Measurements from ENCODE around the gene REV3L.

DNA sequence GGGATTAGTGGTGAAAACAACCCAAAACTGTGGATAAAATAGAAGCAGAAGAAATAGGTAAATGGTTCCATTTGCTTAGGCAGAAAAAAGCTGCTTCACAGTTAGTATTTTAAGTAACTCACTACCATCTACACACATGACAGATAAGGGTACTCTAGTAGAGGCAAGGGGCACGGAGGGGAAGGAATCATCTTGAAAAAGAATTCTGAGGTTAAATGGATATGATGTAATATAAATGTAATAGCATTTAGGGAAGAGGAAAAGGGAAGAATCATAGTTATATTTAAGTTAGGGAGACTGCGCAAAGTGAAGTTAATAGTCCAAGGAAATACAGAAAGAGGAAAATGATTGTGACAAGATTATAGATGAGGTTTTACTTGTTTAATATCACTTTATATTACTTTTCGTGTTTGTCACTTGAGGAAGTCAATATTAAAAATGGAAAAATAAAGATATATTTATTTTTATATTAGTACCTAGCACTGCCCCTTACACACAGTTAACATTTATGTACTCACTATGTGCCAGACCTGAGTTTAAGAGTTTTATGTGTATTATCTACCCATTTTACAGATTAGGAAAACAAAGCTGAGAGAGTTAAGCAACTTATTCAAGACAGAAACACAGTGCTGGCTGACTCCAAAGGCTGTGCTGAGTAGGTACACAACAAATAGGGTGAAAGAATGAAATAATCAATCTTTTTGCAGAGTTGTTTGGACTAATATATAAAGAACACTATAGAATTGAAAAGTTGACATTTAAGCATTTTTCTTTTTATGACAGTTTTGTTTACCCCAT lies 128.1 kb downstream of the REV3L start:
- no peak for TF ChIP-seq USF2 (IDR thresholded peaks at IDR 0.05)
- no peak for TF ChIP-seq MAZ (IDR thresholded peaks at IDR 0.05; ENCODE audit: borderline replicate concordance, low read depth, low read length)
- TF ChIP-seq CTCF (IDR thresholded peaks at IDR 0.05), result no peak
- TF ChIP-seq RFX5 (IDR thresholded peaks at IDR 0.05), result no peak
- no peak for TF ChIP-seq PBX3 (IDR thresholded peaks at IDR 0.05)
- TF ChIP-seq CHD2 (IDR thresholded peaks at IDR 0.05; ENCODE audit: low read length, partially characterized antibody), result no peak

Measured in A549 (cell line).